MCF 10A (cell line): ENCODE measurements around the gene GPR132. TPM values are rescaled to one million over a fixed set of nuclear protein-coding genes. Genes with fewer than 3 reads are reported as not detected.

Source experiments
- BruUV-seq: library from RNA; stranded (reverse); fragments of 400-500 nt; replicated peaks from 2 replicates; lab custom pipeline; 2021; lab: Mats Ljungman, UMichigan
- CTCF ChIA-PET: fragments of 300-600 bp; sonication (Branson Sonifier 250); formaldehyde crosslinking; extraction: SDS; loops from one replicate; lab custom pipeline; 2021; ENCODE audit warnings: antibody characterized with exemption, inconsistent platforms; lab: Yijun Ruan, JAX
- POLR2A ChIA-PET: fragments of 300-600, 350-650 bp; sonication (Branson Sonifier 250); formaldehyde crosslinking; extraction: SDS; loops from one replicate; lab custom pipeline; 2020; ENCODE audit warnings: antibody characterized with exemption, inconsistent platforms; lab: Yijun Ruan, JAX
- DNase-seq: peaks from one replicate; pipeline ENCODE4 v3.0.0-alpha.2; 2018; ENCODE audit not compliant: unreplicated experiment
- H3K27ac Mint-ChIP-seq: one replicate; pipeline ENCODE4 v1.8.0; 2022; ENCODE audit warnings: mild to moderate bottlenecking, low read depth, mixed read lengths; ENCODE audit not compliant: unreplicated experiment
- H3K27me3 Mint-ChIP-seq: one replicate; pipeline ENCODE4 v1.8.0; 2022; ENCODE audit warnings: mixed read lengths; ENCODE audit not compliant: insufficient read depth, unreplicated experiment
- H3K36me3 Mint-ChIP-seq: one replicate; pipeline ENCODE4 v1.8.0; 2022; ENCODE audit warnings: mild to moderate bottlenecking, moderate library complexity, mixed read lengths; ENCODE audit not compliant: insufficient read depth, unreplicated experiment
- H3K4me1 Mint-ChIP-seq: one replicate; pipeline ENCODE4 v1.8.0; 2022; ENCODE audit warnings: mixed read lengths; ENCODE audit not compliant: insufficient read depth, unreplicated experiment
- H3K4me3 Mint-ChIP-seq: one replicate; pipeline ENCODE4 v1.8.0; 2022; ENCODE audit warnings: mild to moderate bottlenecking, moderate library complexity, mixed read lengths; ENCODE audit not compliant: unreplicated experiment
- H3K9me3 Mint-ChIP-seq: one replicate; pipeline ENCODE4 v1.8.0; 2022; ENCODE audit warnings: mixed read lengths; ENCODE audit not compliant: unreplicated experiment
- intact Hi-C: fragments of 100-400 bp; cut with micrococcal nuclease; formaldehyde crosslinking; loops from 2 replicates; pipeline ENCODE4 v1.14.1; 2022
- total RNA-seq: library from RNA; stranded (reverse); gene quantifications from 2 replicates; pipeline ENCODE4 v1.2.3, GENCODE V29; 2022
- TF ChIP-seq, protein P1 (sequence below): fragments of 200-600 bp; IDR thresholded peaks from one replicate; pipeline ENCODE4 v1.8.0; 2022; ENCODE audit warnings: antibody characterized with exemption, mild to moderate bottlenecking; ENCODE audit not compliant: unreplicated experiment

Gene GPR132
- total RNA-seq, 1 experiment from 2014 or later: 0.42 TPM

- intact Hi-C loops: no loop called here
- Mint-ChIP-seq H3K27ac (no peak overlapping the region), H3K9me3 (no peaks in the 10 kb centered on the region), H3K4me1 (no peaks in the 10 kb centered on the region), H3K27me3 (peaks cover 19% of the 10 kb centered on the region), H3K36me3 (no peaks in the 10 kb centered on the region), H3K4me3 (no peak overlapping the region)
- POLR2A ChIA-PET: no interaction called here
- CTCF ChIA-PET: no interaction called here
- TF ChIP-seq, protein P1, sequence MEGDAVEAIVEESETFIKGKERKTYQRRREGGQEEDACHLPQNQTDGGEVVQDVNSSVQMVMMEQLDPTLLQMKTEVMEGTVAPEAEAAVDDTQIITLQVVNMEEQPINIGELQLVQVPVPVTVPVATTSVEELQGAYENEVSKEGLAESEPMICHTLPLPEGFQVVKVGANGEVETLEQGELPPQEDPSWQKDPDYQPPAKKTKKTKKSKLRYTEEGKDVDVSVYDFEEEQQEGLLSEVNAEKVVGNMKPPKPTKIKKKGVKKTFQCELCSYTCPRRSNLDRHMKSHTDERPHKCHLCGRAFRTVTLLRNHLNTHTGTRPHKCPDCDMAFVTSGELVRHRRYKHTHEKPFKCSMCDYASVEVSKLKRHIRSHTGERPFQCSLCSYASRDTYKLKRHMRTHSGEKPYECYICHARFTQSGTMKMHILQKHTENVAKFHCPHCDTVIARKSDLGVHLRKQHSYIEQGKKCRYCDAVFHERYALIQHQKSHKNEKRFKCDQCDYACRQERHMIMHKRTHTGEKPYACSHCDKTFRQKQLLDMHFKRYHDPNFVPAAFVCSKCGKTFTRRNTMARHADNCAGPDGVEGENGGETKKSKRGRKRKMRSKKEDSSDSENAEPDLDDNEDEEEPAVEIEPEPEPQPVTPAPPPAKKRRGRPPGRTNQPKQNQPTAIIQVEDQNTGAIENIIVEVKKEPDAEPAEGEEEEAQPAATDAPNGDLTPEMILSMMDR: no peak
- DNase-seq: no peak
- no TSS peak for BruUV-seq
Observed at GRCh38 chr14:105055736-105056302, 9.4 kb downstream of the GPR132 start.

DNA sequence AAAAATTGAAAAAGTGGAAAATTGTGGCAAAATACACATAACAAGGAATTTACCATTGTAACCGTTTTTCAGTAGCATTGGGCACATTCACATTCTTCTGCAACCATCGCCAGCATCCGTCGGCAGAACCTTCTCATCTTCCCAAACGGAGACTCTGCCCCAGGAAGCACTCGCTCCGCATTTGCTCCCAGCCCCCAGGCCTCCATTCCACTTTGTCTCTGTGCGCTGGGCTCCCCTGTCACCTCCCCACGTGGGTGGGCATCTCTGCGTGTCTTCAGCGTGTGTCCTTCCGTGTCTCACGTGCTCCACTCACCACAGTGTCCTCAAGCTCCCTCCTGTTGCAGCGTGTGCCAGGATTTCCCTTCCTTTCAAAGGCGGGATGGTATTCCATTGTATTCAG lies 9.9 kb downstream of the GPR132 start:
- TF ChIP-seq, protein P1: no peak
- Mint-ChIP-seq H3K4me3 (no peak overlapping the region), H3K27me3 (peaks cover 19% of the 10 kb centered on the region), H3K27ac (no peak overlapping the region), H3K4me1 (no peaks in the 10 kb centered on the region), H3K9me3 (no peaks in the 10 kb centered on the region), H3K36me3 (no peaks in the 10 kb centered on the region)
- BruUV-seq: no TSS peak
- ChIA-PET CTCF (interaction anchor here (1.2 kb wide), 1 partner anchor 39 kb away, joined by 3 read pairs; no protein-coding TSS in a partner anchor), POLR2A (no interaction called here)
- intact Hi-C loops: no loop called here
- no peak for DNase-seq

GRCh38 chr14:105053996-105054395 lies 11.2 kb downstream of the GPR132 start:
- Mint-ChIP-seq H3K36me3 (no peaks in the 10 kb centered on the region), H3K4me3 (no peak overlapping the region), H3K9me3 (no peaks in the 10 kb centered on the region), H3K27ac (no peak overlapping the region), H3K27me3 (peaks cover 19% of the 10 kb centered on the region), H3K4me1 (no peaks in the 10 kb centered on the region)
- TF ChIP-seq, protein P1: no peak
- POLR2A ChIA-PET: interaction anchor here (2.0 kb wide), 1 partner anchor 32 kb away, joined by 10 read pairs; no protein-coding TSS in a partner anchor
- no peak for DNase-seq
- CTCF ChIA-PET: interaction anchor here (0.6 to 1.5 kb wide), 2 partner anchors 77 to 134 kb away, joined by 3 read pairs; no protein-coding TSS in a partner anchor
- intact Hi-C loops: no loop called here
- BruUV-seq: no TSS peak

DNA sequence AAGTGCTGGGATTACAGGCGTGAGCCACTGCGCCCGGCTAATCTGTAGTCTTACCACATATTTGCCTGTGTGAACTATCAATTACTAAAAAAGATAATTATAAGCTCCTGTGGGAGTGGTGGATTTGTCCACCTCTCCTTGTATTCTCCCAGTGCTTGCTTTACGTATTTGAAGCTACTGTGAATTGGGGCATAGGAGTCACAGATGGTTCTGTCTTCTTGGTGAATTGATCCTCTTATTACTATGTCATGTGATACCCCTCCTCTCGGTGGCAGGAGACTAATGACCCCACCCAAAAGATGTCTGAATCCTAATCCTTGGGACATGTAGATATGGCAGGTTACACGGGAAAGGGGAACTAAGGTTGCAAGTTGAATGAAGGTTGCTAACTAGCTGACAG lies 11.8 kb downstream of the GPR132 start:
- H3K27ac Mint-ChIP-seq: no peak overlapping the region
- H3K4me1 Mint-ChIP-seq: no peaks in the 10 kb centered on the region
- CTCF ChIA-PET: interaction anchor here (0.6 to 1.5 kb wide), 3 partner anchors 77 to 207 kb away, joined by 3 to 4 read pairs (median 3); no protein-coding TSS in a partner anchor
- H3K36me3 Mint-ChIP-seq: no peaks in the 10 kb centered on the region
- intact Hi-C loops: no loop called here
- POLR2A ChIA-PET: interaction anchor here (2.0 kb wide), 1 partner anchor 33 kb away, joined by 10 read pairs; no protein-coding TSS in a partner anchor
- no peak for DNase-seq
- peaks cover 19% of the 10 kb centered on the region for H3K27me3 Mint-ChIP-seq
- no TSS peak for BruUV-seq
- no peak overlapping the region for H3K4me3 Mint-ChIP-seq
- no peaks in the 10 kb centered on the region for H3K9me3 Mint-ChIP-seq
- TF ChIP-seq, protein P1: no peak
